SW480 (cell line): ENCODE measurements around the gene ZNF574.
A peak's percentile ranks its signal among the peaks of the same experiment; 100 is the strongest.

Source experiments
- DNase-seq: peaks from one replicate; pipeline ENCODE4 v3.0.0-alpha.2; 2016; ENCODE audit warnings: low spot score

ZNF574 gene

DNA sequence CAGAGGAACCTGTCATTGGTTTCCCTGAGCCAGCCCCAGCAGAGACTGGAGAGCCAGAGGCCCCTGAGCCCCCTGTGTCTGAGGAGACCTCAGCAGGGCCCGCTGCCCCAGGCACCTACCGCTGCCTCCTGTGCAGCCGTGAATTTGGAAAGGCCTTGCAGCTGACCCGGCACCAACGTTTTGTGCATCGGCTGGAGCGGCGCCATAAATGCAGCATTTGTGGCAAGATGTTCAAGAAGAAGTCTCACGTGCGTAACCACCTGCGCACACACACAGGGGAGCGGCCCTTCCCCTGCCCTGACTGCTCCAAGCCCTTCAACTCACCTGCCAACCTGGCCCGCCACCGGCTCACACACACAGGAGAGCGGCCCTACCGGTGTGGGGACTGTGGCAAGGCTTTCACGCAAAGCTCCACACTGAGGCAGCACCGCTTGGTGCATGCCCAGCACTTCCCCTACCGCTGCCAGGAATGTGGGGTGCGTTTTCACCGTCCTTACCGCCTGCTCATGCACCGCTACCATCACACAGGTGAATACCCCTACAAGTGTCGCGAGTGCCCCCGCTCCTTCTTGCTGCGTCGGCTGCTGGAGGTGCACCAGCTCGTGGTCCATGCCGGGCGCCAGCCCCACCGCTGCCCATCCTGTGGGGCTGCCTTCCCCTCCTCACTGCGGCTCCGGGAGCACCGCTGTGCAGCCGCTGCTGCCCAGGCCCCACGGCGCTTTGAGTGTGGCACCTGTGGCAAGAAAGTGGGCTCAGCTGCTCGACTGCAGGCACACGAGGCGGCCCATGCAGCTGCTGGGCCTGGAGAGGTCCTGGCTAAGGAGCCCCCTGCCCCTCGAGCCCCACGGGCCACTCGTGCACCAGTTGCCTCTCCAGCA is 4.2 kb downstream of the ZNF574 start:
- DNase-seq: no peak

GRCh38 chr19:42080764-42081375 is 4.9 kb downstream of the ZNF574 start:
- DNase-seq: no peak

- peak; percentile 50 for DNase-seq
Observed at GRCh38 chr19:42081584-42082203, 5.7 kb downstream of the ZNF574 start.

- DNase-seq: no peak
Observed at GRCh38 chr19:42083537-42083936, 7.6 kb downstream of the ZNF574 start.

- no peak for DNase-seq
Observed at GRCh38 chr19:42086188-42086736, 10.3 kb downstream of the ZNF574 start.

- DNase-seq: no peak
Observed at GRCh38 chr19:42086770-42087550, 11.0 kb downstream of the ZNF574 start.

DNA sequence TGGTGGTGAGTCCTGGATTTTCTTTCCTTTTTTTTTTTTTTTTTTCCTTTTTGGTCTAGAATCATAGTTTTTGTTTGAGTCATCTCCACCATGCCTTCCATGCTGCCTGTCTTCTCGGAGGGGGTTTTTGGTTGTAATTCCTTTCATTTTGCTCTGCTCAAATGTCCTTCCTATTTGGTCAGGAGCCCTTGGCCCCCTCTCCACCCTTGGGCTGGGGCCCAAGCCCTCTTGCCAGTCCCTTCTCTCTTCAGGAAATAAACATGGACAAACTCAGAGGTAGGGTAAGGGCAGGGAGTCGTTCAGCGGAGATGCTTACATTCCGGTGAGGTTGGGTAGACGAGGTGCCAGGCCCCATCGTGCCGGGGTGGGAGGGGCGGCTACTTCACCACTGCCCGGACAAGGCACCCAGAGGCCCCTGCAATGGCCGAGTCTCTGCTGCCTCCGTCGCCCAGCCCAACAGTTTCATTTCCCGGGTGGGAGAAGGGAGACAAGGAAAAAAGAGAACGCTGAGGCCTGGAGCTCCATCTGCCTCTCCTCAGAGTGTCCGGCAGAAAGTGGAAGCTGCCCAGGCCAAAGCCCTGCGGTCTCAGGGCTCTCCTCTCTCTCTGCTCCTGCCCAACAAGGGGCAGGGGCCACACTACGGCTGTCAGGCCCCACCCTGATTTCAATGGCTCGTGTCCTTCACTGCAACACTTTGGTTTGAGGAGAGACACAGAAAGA is 12.7 kb downstream of the ZNF574 start:
- no peak for DNase-seq

GRCh38 chr19:42089191-42089750 is 13.3 kb downstream of the ZNF574 start:
- DNase-seq: no peak

DNA sequence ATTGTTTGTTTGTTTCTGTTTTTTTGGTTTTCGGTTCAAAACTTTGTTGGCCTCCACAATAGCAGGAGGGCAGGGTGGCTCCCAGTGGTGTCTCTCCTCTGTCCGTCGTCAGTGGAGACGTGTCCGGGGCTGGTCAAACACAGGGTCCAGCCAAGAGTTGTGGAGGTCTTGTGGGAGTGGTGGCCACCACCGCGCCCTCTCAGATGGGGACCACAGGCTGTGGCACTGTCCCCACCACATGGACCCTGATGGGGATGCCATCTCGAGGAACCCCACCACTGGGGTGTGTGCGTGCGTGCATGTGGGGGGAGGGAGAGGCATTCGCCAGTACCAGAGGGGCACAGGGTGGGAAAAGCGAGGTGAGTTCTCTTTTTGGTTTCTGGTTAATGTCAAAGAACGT is 13.8 kb downstream of the ZNF574 start:
- no peak for DNase-seq

- DNase-seq: no peak
Observed at GRCh38 chr19:42090672-42091071, 14.7 kb downstream of the ZNF574 start.

GRCh38 chr19:42091300-42091699 is 15.3 kb downstream of the ZNF574 start:
- no peak for DNase-seq

DNA sequence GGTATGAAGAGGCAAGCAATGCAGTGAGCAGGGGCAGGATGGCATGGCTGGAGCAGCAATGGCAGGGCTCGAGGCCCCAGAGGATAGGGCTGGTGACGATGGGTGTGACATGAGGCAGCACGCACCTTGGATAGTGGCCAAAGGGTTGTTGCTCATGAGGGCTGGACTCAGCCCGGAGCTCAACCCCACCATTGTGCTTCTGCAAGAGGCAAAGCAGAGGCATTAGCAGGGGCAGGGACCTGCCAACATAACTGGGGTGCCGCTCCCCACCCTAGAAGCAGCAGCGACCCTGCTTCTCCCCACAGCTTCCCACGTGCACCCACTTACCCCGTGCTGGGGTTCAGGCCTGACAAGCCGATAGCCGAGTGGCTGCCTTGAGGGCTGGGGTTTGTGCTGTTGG is 15.8 kb downstream of the ZNF574 start:
- no peak for DNase-seq

- peak; percentile 70 for DNase-seq
Observed at GRCh38 chr19:42092350-42092749, 16.4 kb downstream of the ZNF574 start.

DNA sequence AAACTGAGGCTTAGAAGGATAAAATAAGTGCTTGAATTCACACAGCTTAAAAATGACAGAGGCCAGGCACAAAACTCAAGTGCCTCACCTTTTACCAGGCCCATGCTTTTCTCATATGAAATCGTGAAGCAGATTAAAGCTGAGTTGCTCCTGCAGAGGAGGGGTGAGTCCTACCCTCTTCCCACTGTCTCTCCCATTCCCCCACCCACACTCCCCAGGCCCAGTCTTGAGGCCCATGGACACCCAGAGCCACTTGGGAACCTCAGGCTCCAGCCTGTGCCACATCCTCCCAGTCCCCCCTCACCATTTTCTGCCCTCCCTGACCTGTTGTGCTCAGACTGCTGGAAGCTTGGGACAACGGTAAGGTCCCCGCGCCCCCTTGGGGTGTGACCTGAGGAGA is 17.5 kb downstream of the ZNF574 start:
- no peak for DNase-seq

DNA sequence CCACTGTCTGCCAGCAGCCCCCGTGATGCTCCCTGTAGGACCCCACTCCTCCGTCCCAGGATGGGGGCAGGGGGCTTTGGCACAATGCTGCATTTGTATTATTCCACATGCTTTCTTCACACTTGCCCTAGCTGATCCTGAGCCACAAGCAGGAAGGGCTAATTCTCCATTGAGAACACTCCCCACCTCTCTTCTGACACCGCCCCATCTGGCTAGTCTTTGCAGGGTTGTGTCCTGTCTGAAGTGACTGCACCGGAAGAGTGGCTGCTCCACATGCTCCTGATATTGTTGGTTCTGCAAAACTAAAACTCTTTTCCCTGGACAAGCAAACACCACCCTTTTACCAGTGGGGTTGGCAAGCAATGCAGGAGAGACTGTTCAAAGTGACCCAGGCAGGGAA is 18.0 kb downstream of the ZNF574 start:
- DNase-seq: no peak

- DNase-seq: no peak
Observed at GRCh38 chr19:42095142-42095813, 19.3 kb downstream of the ZNF574 start.

DNA sequence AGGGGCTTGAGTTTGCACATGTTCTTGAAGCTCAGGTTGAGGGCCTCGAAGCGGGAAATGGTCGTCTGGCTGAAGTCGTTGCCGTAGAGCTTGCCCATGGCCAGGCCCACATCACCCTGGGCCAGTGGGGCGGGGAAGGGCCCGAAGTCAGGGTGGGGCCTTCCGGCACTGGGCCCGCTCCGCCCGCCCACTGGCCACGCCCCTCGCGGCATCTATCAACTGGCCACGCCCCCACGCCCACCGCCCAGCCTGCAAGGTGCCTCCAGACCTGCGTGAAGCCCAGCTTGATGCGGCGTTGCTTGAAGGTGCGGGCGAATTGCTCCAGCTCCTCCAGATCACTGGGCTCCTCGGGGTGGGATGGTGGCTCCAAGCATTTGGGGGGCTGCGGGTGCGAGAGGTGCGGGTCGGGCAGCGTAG is 19.9 kb downstream of the ZNF574 start:
- DNase-seq: no peak

- DNase-seq: no peak
Observed at GRCh38 chr19:42096255-42096837, 20.4 kb downstream of the ZNF574 start.

DNA sequence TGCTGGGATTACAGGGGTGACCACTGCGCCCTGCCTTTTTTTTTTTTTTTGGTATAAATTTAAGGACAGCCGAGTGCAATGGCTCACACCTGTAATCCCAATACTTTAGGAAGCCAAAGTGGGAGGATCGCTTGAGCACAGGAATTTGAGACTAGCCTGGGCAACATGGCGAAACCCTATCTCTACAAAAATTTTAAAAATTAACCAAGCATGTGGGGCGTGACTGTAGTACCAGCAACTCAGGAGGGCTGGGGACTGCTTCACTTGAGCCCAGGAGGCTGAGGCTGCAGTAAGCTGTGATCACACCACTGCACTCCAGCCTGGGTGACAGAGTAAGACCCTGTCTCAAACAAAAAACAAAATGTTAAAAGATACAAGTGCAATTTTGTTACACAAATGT is 21.5 kb downstream of the ZNF574 start:
- no peak for DNase-seq

DNA sequence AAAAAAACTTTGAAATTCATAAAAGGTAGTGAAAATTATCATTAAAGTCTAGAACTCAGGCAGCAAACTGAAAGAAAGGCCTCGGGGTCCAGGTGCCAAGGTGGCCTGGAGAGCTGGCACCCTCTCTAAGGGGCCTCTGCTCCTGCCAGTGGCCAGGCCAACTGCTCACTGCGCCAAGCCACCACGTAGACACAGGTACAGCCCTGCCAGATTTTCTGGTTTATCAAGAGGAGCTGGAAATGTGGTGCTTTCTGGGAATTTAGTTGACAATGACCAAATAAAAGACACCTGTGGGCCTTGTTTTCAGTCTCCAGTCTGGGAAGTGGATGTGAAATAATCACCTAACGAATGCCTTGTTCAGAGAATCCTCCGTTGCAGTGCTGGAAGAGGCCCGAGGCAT is 22.8 kb downstream of the ZNF574 start:
- DNase-seq: no peak
